Activated CD4-positive, CD25-positive, alpha-beta regulatory T cell (primary cell): ENCODE results near the gene TCP11.
"Not testable (repeated sequence)": the region's sequence is repeated elsewhere in the genome, so short reads cannot be mapped to it uniquely, and the experiment has no call there.

Experiments
- DNase-seq, 4 experiments: peaks; one replicate each; lab custom pipeline; 2025; lab: John Stamatoyannopoulos, UW

Gene TCP11

DNA sequence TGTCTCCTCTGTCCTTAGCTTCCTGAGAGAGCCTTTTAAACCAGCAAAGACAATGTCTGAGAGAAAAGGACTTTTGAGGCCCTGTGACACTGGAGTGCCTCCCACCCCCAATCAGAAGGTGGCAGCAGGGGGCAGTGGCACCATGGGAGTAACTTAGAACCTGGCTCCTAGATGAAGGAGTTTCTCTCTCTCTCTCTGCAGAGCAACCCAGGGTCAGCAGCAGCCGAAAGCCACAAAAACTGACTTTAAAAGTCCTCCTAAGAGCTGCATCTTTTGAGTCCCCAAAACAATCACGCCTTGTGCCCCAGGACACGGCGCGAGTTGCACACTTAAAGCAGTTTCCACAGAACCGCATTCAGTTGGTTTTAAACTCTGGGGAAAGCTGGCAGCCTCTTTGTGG lies 5.3 kb upstream of the TCP11 start:
- no peak for DNase-seq

- no peak for DNase-seq
Measured at GRCh38 chr6:35145757-35146156, 4.6 kb upstream of the TCP11 start.

DNA sequence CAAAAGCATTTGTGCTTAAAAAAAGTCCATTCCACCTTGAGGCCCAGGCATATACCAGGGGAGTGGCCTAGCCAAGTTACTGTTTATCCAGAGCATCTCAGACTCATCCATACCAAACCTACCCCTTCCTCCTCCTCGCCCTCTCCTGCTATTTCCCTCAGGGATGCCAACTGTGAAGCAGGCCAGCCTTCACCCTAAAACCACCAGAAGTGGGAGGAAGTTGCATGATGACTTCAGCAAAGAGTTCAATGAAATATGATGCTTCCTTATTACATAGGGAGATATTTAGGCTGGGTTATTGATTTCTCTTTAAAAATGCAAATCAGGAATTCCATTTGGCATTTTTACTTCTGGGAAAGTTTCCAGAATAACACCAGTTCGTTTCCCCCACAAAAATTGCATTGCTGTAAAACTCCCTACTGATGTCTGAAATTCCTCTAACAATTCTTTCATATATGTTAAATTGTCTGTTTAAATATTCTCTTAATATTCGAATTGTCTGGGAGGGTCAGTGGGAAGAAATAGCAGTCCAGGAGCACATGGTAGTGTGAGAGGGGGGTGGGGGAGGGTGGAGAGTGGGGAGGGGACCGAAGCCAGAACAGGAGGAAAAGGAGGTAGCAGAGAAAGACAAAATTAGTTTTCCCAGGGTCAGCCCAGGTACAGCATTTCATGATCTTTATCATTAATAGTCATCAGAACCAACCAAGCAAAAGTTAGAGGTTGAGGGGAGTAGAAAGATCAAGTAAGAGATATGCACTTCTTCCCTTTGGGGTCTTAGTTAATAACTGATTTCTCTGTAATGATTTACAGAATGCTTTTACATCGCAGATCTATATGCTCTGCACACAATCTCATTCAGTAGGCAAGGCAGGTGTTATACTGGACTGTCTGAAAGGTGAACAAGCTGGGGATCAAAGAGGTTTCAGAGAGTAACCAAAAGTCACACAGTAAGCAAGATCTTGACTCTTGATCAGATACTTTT lies 1.7 kb upstream of the TCP11 start:
- no peak for DNase-seq

GRCh38 chr6:35140639-35141006 lies 516 bp downstream of the TCP11 start:
- DNase-seq, result no peak

- DNase-seq, result no peak
Measured at GRCh38 chr6:35139924-35140638, 1.1 kb downstream of the TCP11 start.

DNA sequence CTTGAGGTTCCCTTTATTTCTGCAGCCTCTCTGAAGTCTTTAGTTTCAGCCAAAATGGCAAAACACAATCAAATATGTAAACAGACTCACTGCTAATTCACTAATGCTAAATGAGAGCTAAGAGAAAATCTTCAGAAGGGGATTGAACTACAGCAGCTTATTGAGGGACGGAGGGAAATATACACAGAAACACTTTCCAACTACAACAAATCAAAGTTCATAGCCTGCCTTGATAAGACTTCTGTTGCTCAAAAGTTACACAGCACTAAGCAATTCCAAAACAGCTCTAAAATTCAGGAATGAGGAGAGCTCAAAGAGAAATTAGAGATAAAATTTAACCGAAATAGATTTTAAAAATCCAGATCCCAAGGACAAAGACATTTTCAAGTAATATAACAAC lies 1.7 kb downstream of the TCP11 start:
- no peak for DNase-seq

- DNase-seq, result not testable (repeated sequence)
Measured at GRCh38 chr6:35138191-35138590, 2.9 kb downstream of the TCP11 start.

DNA sequence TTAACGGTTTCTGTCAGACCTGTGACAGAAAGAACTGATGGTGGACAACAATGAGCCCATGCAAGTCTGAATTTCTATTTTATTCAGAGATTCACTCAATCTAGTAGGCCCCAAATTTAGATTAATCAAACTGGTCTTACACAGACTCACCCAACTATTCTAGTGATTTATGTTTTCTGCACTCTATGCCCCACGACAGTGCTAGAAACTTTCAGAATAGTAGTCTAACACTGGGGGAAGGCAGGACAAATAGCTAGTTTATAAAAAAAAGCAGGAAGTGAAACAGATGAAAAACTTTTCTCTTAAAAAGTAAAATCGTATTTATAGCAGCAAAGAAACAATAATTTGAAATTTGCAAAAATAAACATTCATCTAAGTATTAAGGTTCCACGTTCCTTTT lies 5.0 kb downstream of the TCP11 start:
- DNase-seq, result no peak

DNA sequence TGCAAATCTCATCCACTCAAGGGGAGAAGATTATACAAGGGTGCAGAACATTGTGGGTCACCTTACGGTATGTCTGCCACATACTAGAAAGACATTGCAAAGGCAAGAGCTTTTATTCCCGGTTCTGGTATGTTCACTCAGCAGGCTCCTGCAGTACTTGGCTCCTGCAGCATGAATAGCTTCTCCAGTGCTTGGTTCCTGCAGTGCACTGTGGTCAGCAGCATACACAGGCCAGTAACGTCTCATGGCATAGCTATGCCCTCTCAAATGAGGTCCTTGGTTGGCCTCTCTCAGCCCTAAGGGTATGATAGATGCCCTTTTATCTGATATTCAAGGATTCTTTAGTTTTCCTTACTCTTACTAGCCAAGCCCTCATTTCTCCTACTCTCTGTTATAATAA lies 12.6 kb downstream of the TCP11 start:
- no peak for DNase-seq

DNA sequence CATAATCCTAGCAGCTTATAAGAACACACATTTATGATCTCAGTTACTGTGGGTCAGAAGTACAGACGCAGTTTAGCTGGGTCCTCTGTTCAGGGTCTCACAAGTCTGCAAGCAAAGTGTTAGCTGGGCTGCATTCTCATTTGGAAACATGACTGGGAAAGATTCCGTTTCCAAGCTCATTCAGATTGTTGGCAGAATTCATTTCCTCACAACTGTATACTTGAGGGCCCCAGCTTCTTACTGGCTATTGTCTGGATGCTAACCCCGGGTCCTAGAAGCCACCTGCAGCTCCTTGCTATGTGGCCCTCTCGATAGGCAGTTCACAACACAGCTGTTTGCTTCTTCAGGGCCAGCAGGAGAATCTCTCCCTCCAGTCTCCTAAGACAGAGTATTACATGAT lies 13.1 kb downstream of the TCP11 start:
- DNase-seq, result no peak

- DNase-seq, result no peak
Measured at GRCh38 chr6:35124356-35124755, 16.8 kb downstream of the TCP11 start.

DNA sequence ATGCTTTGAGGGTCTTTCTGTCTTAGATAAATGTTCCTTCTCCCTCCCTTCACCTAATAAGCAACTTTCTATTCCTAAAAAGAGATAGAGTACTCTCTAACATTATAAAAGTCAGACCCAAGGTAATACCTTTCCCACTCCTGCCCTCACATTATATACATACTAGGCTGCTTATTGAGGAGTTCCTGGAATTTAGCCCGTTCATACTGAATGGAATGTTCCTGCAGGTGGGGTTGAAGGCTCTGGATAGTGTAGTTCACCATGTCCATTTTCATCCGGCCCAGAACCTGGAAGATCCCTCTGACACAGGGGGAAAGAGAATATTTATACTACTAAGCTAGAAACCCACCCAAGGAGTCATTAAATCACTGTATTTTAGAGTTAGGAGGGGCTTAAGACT lies 20.4 kb downstream of the TCP11 start:
- no peak for DNase-seq

DNA sequence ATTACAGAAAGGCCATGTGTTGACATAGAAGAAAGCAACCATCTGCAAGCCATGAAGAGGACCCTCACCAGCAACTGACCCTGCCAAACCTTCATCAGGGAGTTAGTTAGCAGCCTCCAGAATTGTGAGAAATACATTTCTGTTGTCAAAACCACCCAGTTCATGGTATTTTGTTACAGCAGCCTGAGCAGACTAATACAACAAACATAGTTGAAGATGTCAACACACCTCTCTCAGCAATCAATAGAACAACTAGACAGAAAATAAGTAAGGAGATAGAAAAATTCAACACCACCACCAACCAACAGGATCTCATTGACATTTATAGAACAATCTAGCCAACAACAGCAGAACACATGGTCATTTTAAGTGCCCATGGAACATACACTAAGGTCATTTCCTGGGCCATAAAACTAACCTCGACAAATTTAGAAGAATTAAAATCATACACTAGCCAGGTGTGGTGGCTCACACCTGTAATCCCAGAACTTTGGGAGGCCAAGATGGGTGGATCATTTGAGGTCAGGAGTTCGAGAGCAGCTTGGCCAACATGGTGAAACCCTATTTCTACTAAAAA lies 32.7 kb downstream of the TCP11 start:
- no peak for DNase-seq

DNA sequence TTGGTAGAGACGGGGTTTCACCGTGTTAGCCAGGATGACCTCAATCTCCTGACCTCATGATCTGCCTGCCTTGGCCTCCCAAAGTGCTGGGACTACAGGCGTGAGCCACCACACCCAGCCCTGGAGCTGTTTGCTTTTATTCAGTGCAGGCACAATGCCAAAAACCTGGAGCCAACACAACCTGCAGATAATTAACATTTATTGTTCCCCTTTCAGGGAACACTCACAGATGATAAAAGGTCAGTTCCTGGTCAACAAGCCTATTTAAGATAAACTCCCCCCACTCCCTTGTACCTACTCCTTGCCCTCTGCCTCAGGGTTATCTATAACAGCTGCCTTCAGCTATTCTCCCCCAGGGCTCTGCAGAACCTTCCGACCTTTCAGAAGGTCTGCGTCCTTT lies 33.4 kb downstream of the TCP11 start:
- not testable (repeated sequence) for DNase-seq

- DNase-seq, result not testable (repeated sequence)
Measured at GRCh38 chr6:35107208-35107607, 33.9 kb downstream of the TCP11 start.

DNA sequence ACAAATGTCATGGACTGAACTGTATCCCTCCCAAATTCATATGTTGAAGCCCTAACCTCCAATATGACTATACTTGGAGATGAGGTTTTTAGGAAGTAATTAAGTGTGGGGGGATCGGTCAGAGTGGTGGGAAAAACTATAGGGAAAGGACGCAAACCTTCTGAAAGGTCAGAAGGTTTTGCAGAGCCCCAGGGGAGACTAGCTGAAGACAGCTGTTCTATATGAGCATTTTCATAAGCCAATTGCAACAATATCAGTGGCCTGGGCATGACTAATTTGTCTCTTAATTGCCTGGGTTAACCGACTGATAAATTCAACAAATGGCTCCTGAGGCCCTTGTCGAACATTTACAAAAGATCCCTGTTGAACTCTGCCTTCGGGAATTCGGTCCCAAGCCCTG lies 35.1 kb downstream of the TCP11 start:
- not testable (repeated sequence) for DNase-seq

GRCh38 chr6:35105078-35105477 lies 36.1 kb downstream of the TCP11 start:
- no peak for DNase-seq

- no peak for DNase-seq
Measured at GRCh38 chr6:35099116-35099515, 42.0 kb downstream of the TCP11 start.

DNA sequence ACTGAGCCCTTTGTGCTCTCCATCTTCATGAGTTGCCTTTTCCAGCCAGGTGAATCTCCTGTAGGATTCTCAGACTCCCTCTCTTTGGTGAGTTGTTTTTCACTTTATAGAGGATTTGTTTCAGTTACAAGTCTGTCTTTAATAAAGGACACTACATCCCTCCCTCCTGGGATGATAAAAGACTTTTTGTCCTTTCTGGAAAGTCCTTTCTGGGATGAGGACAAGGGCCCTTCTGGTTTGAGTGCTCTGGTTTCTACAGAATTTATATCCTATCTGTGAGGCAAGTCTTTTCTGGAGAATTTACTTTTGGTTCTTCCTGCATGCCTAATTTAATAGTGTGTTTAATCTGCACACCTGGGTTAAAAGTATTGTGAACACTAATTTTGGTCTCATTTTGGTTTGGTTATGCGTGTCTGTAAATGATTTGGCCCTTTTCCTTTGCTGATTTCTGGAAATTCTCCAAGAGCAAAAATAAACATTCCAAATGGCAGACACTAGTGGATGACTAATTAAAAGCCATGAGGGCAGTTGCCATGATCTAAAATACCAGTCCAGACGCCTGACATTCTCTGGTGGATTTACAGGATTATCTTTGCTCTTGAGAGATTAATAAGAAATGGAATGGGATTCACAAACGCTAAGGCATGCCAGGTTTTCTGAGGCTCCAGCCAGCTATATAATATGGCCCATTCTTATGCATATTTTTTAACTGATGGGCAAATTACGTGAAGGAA lies 44.8 kb downstream of the TCP11 start:
- no peak for DNase-seq

GRCh38 chr6:35094183-35094582 lies 47.0 kb downstream of the TCP11 start:
- no peak for DNase-seq

DNA sequence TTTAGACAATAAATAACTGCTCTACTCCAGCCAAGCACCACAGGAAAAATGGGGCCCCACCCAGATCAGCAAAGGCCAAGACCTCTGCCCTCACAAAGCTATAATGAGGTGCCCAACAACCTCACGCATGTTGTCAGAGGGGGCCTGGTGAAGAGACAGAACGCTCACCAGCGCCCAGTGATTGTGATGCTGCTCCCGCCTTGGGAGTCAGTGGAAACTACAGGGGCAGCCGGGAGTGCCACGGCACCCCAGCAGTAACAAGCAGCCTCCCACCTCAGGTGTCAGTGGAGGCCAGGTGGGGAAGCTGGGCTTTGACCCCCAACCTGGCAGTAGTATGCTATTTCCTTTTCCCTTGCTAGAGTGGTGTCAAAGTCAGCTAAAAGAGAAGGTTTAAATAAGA lies 47.4 kb downstream of the TCP11 start:
- DNase-seq, result no peak

DNA sequence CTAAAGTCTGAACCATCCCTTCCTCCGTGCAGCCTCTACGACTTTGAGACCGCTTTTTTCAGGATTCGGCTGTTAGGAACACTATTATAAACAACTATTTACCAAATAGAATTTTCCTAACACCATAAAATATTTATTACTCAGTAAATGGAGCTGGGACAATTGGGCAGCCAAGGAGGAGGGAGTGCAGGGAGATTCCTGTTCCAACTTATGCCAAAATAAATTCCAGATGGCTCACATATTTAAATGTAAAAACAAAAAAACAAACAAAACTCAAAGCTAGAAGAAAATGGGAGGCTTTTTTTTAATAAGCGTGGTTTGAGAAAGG lies 48.1 kb downstream of the TCP11 start:
- no peak for DNase-seq
